Measurements from ENCODE around the gene LAMTOR3. TPM values are rescaled to one million over a fixed set of nuclear protein-coding genes. Genes with fewer than 3 reads are reported as not detected.

The LAMTOR3 gene
- total and polyA plus RNA-seq, 2 experiments from 2014 or later, result 40.8 to 64.5 TPM

GRCh38 chr4:99834569-99834968 is 59.7 kb downstream of the LAMTOR3 start:
- H4K20me1 ChIP-seq (replicated peaks; ENCODE audit: insufficient read depth), result no peaks in the 10 kb centered on the region
- no peak overlapping the region for H2AFZ ChIP-seq
- Mint-ChIP-seq H3K27me3 (ENCODE audit: insufficient read depth, low read depth, poor library complexity) (peaks cover 8% of the 10 kb centered on the region), H3K4me3 (no peak overlapping the region), H3K36me3 (ENCODE audit: low read depth) (no peaks in the 10 kb centered on the region), H3K27ac (no peak overlapping the region), H3K9me3 (no peaks in the 10 kb centered on the region), H3K4me1 (no peaks in the 10 kb centered on the region)
- DNase-seq (ENCODE audit: low spot score) (no peak), ATAC-seq (no peak)
- no peaks in the 10 kb centered on the region for H3K9me2 ChIP-seq (ENCODE audit: insufficient read depth)
- H3K27me3 ChIP-seq (ENCODE audit: insufficient read depth), result no peaks in the 10 kb centered on the region
- no peak overlapping the region for H3K4me2 ChIP-seq
- TF ChIP-seq ZNF114 (CRISPR knock-in tag; IDR thresholded peaks at IDR 0.05) (no peak), ETS1 (IDR thresholded peaks at IDR 0.05) (no peak), REST (IDR thresholded peaks at IDR 0.05; ENCODE audit: unreplicated experiment) (no peak), CREB1 (CRISPR knock-in tag; IDR thresholded peaks at IDR 0.05; ENCODE audit: low read depth) (no peak), ZNF331 (CRISPR knock-in tag; IDR thresholded peaks at IDR 0.05; ENCODE audit: low read depth) (no peak), POLR2AphosphoS5 (IDR thresholded peaks at IDR 0.05; ENCODE audit: low read depth) (no peak), EZH2 (IDR thresholded peaks at IDR 0.05; ENCODE audit: low read depth, unreplicated experiment) (no peak), JUNB (IDR thresholded peaks at IDR 0.05; ENCODE audit: unreplicated experiment) (no peak)
- no peaks in the 10 kb centered on the region for H3F3A ChIP-seq (replicated peaks; ENCODE audit: low read depth)
- no peaks in the 10 kb centered on the region for H3K79me2 ChIP-seq (replicated peaks; ENCODE audit: insufficient read depth)
- no peak overlapping the region for H3K4me3 ChIP-seq
- H3K27ac ChIP-seq (ENCODE audit: low read depth), result no peak overlapping the region
- H3K4me1 ChIP-seq (ENCODE audit: insufficient read depth), result no peaks in the 10 kb centered on the region
- H3K36me3 ChIP-seq (ENCODE audit: insufficient read depth), result no peaks in the 10 kb centered on the region

GRCh38 chr4:99833756-99834155 is 60.5 kb downstream of the LAMTOR3 start:
- Histone ChIP-seq H3K27ac (ENCODE audit: low read depth) (no peak overlapping the region), H2AFZ (no peak overlapping the region), H3K4me2 (no peak overlapping the region), H3F3A (replicated peaks; ENCODE audit: low read depth) (no peaks in the 10 kb centered on the region), H3K27me3 (ENCODE audit: insufficient read depth) (no peaks in the 10 kb centered on the region), H3K36me3 (ENCODE audit: insufficient read depth) (no peaks in the 10 kb centered on the region), H3K79me2 (replicated peaks; ENCODE audit: insufficient read depth) (no peaks in the 10 kb centered on the region), H3K4me3 (no peak overlapping the region), H3K9me2 (ENCODE audit: insufficient read depth) (no peaks in the 10 kb centered on the region), H4K20me1 (replicated peaks; ENCODE audit: insufficient read depth) (no peaks in the 10 kb centered on the region), H3K4me1 (ENCODE audit: insufficient read depth) (no peaks in the 10 kb centered on the region)
- no peak for DNase-seq (ENCODE audit: low spot score)
- Mint-ChIP-seq H3K9me3 (no peaks in the 10 kb centered on the region), H3K4me1 (no peaks in the 10 kb centered on the region), H3K27ac (no peak overlapping the region), H3K36me3 (ENCODE audit: low read depth) (no peaks in the 10 kb centered on the region), H3K4me3 (no peak overlapping the region), H3K27me3 (ENCODE audit: insufficient read depth, low read depth, poor library complexity) (peaks cover 8% of the 10 kb centered on the region)
- ATAC-seq, result no peak
- TF ChIP-seq ZNF462 (CRISPR knock-in tag; IDR thresholded peaks at IDR 0.05) (no peak), ZNF331 (CRISPR knock-in tag; IDR thresholded peaks at IDR 0.05; ENCODE audit: low read depth) (no peak), ETS1 (IDR thresholded peaks at IDR 0.05) (no peak)

Measured in GM23338 (cell line).